ENCODE data around the gene FAM53A.

Gene FAM53A

GRCh38 chr4:1663549-1663948, 20.6 kb downstream of the FAM53A start:
- DNase-seq, result no peak

GRCh38 chr4:1661695-1662094, 22.4 kb downstream of the FAM53A start:
- DNase-seq, result no peak

GRCh38 chr4:1660948-1661677, 23.0 kb downstream of the FAM53A start:
- DNase-seq, result no peak

- DNase-seq, result no peak
Observed at GRCh38 chr4:1659104-1660043, 24.7 kb downstream of the FAM53A start.

- DNase-seq, result no peak
Observed at GRCh38 chr4:1658581-1658980, 25.5 kb downstream of the FAM53A start.

DNA sequence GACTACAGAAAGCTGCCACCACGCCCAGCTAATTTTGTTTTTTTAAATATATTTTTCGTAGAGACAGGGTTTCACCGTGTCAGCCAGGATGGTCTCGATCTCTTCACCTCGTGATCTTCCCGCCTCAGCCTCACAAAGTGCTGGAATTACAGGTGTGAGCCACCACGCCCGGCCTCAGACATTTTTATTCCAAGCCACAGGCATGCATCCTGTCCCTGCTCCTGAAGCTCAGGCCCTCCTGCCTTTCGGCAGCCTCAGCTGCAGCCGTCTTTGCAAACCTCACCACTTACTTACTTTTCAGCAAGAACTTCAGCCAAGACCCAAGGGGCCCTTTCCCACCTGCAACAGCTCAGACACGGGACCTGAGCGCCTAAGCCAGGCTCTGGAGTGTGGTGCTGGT, 26.0 kb downstream of the FAM53A start:
- DNase-seq, result no peak

GRCh38 chr4:1656986-1657385, 27.1 kb downstream of the FAM53A start:
- DNase-seq, result no peak

DNA sequence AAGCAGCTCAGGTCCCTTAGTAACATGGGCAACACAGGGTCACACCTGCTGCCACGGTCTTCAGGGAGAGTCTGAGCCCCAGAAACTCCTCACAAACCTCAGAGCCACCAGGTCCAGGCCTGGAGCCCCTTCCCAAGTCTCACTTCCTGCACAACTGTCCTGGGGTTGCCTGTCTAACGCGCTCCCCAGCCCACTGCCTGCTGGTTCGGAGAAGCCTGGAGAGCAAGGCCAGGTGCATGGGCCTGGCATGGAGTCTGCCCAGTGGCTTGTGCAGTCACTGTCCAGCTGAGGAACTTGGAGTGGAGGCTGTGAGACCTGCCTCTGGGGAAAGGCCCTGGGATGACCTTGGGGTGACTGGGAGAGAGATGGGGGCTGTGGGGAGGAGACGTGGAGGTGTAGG, 28.0 kb downstream of the FAM53A start:
- no peak for DNase-seq

GRCh38 chr4:1655676-1656075, 28.4 kb downstream of the FAM53A start:
- DNase-seq, result no peak

DNA sequence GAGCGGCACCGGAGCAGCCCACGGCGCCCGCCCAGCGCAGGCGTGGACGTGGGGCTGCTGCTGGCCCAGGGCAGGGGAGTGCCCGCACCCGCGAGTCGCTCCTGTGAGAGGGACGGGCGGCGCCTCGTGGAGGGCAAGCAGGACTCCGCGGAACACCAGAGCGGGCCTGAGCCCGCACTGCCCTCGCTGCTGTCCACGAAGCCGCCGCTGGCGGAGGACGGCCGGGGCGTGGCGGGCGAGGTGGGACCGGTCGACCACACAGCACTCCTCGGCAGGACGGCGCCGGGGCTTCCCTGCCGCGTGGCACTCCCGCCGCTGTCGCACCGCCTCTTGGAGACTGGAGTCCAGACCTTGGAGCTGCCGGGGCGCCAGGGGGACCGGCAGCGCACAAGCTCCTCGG, 29.0 kb downstream of the FAM53A start:
- no peak for DNase-seq

GRCh38 chr4:1654216-1654955, 29.7 kb downstream of the FAM53A start:
- no peak for DNase-seq

DNA sequence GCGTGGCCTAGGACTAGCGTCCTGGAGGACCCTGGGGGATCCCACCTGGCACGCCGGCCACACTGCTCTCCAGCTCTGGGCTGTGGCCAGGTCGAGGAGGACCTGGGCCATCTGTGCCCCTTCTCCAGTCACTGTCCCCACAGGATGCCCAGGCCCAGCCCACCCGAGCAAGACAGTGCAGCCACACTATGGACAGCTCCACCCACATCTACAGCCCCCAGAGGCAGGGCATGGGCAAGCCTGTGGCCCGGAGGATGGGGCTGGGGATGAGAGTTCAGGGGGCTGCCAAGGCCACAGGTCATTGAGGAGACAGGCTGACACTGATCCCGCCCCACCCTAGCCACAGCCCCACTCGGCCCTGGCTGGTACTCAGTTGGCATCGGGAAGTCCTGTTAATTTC, 30.3 kb downstream of the FAM53A start:
- DNase-seq, result no peak

GRCh38 chr4:1652088-1652487, 32.0 kb downstream of the FAM53A start:
- no peak for DNase-seq

- DNase-seq, result no peak
Observed at GRCh38 chr4:1651609-1652008, 32.5 kb downstream of the FAM53A start.

DNA sequence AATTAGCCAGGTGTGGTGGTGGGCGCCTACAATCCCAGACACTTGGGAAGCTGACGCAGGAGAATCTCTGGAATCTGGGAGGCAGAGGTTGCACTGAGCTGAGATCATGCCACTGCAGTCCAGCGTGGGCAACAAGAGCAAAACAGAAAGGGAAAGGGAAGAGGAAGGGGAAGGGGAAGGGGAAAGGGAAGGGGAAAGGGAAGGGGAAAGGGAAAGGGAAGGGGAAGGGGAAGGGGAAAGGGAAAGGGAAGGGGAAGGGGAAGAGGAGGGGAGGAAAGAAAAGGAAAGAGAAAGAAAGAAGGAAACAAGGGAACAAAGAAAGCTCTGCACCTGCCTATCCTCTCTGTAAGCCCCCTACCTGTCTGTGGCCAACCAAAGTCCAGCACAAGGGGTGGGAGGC, 35.2 kb downstream of the FAM53A start:
- no peak for DNase-seq

DNA sequence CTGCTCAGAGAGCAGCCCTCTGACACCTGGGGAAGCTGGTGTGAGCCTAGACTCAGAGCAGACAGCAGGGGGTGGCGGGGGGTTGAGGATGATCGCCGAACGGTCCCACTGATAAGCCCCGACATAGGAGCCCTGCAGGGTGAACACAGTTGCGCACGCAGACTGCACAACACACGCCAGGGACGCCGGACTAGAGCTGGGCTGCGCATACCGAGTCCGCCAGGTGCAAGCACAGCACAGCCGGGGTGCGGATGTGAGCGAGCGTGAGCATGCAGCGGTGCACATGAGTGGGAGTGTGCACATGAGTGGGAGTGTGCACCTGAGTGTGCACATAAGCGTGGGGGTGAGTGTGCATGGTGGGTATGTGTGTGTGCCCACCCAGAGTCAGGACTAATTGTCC, 36.7 kb downstream of the FAM53A start:
- DNase-seq, result no peak

- DNase-seq, result peak in 2 of 58 donors; percentile 10 to 12
Observed at GRCh38 chr4:1646690-1647089, 37.4 kb downstream of the FAM53A start.

DNA sequence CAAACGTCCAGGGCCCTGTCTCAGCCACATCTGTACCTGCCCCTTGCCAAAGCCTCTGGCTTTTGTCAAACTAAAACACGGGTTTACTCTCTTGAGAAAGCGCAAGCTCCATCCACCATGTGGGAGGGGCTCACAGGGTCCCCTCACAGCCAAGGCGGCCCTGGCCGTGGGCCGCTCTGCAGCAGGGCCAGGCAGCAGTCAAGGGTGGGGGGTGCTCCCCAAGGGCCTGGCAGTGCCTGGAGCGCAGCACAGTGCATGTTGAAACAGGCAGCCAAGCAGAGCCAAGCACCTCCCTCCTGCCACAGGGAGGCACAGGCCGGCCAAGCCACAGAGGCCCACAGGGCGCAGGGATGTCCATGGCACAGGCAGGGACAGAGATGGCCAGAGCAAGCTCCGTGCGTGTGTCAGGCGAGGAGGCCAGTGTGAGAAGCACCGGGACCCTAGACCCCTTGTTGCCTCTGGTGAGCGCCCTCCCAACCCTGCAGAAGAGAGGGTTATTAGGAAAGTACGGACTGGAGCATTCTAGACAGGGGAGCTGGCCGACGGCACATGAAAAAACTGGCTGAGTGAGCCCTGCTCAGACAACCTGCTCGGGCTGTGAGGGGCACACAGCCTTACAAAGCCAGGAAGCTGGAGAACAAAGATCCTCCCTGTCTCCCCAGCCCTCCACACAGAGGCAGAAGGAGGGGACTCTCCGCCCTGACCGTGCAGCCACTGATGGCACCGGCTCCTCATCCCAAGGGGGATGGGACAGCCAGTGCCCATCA, 39.0 kb downstream of the FAM53A start:
- peak in 55 of 58 donors; percentile 12 to 92 (median 73) for DNase-seq

- DNase-seq, result peak in 1 of 58 donors; percentile 15
Observed at GRCh38 chr4:1643971-1644735, 40.0 kb downstream of the FAM53A start.
